Cardiac muscle cell (in vitro differentiated cells and primary cell): Measurements from ENCODE around the gene NAV2. TPM values are rescaled to one million over a fixed set of nuclear protein-coding genes. Genes with fewer than 3 reads are reported as not detected.
A peak's percentile ranks its signal among the peaks of the same experiment; 100 is the strongest.

Experiments
- DNase-seq, 2 donors: peaks; one replicate each; pipeline versions ENCODE4 v3.0.0 to v3.0.0-alpha.2; 2010 to 2017; ENCODE audit warnings: low read depth in 1 of 2, low spot score in 1 of 2
- H3K27ac ChIP-seq: fragments of 200-600 bp; sonication (generic); 2 replicates; pipeline ENCODE4 v1.5.1; 2016
- H3K27me3 ChIP-seq: fragments of 200-600 bp; sonication (generic); 2 replicates; pipeline ENCODE4 v1.6.0; 2016; ENCODE audit warnings: control low read depth
- H3K36me3 ChIP-seq: fragments of 200-600 bp; sonication (generic); 2 replicates; pipeline ENCODE4 v1.5.1; 2016; ENCODE audit warnings: control low read depth
- H3K4me1 ChIP-seq: fragments of 200-600 bp; sonication (generic); 2 replicates; pipeline ENCODE4 v1.8.1; 2017; ENCODE audit warnings: low read depth, mild to moderate bottlenecking, mixed run types
- H3K4me3 ChIP-seq: fragments of 200-600 bp; sonication (generic); 2 replicates; pipeline ENCODE4 v1.5.1; 2016; ENCODE audit warnings: mild to moderate bottlenecking
- H3K9me3 ChIP-seq: fragments of 200-600 bp; sonication (generic); 2 replicates; pipeline ENCODE4 v1.5.1; 2017; ENCODE audit warnings: low read depth, mild to moderate bottlenecking, control low read depth
- CTCF ChIP-seq: IDR thresholded peaks from 2 replicates; pipeline ENCODE4 v1.5.1; 2012; ENCODE audit warnings: low read depth, mild to moderate bottlenecking, low read length
- polyA plus RNA-seq: library from polyadenylated mRNA; unstranded; fragments of >200 nt; fragmentation: Nextera tagmentation; extraction: Ambion mirVana; gene quantifications from 2 replicates; pipeline ENCODE4 v1.2.1, GENCODE V29; 2016
- total RNA-seq: library from RNA; depleted of rRNA; stranded (reverse); fragments of >200 nt; gene quantifications from 2 replicates; pipeline ENCODE4 v1.2.3, GENCODE V29; 2016

NAV2 gene
- total and polyA plus RNA-seq, 2 experiments from 2014 or later, result 113 to 164 TPM

- no peak overlapping the region for H3K27ac ChIP-seq
- DNase-seq, result no peak
- no peaks in the 10 kb centered on the region for H3K36me3 ChIP-seq
- H3K9me3 ChIP-seq, result no peaks in the 10 kb centered on the region
- no peak for TF ChIP-seq CTCF
- peaks cover 92% of the 10 kb centered on the region for H3K27me3 ChIP-seq
- no peaks in the 10 kb centered on the region for H3K4me1 ChIP-seq
- no peak overlapping the region for H3K4me3 ChIP-seq
These were observed 12.9 kb downstream of the NAV2 start for GRCh38 chr11:19725379-19726079.

GRCh38 chr11:19727246-19727645 is 14.6 kb downstream of the NAV2 start:
- H3K4me3 ChIP-seq, result no peak overlapping the region
- no peak for TF ChIP-seq CTCF
- no peak overlapping the region for H3K27ac ChIP-seq
- no peaks in the 10 kb centered on the region for H3K9me3 ChIP-seq
- H3K36me3 ChIP-seq, result no peaks in the 10 kb centered on the region
- no peaks in the 10 kb centered on the region for H3K4me1 ChIP-seq
- peak in 1 of 2 donors; percentile 90 for DNase-seq
- H3K27me3 ChIP-seq, result peaks cover 93% of the 10 kb centered on the region

- H3K36me3 ChIP-seq, result no peaks in the 10 kb centered on the region
These were observed 15.8 kb downstream of the NAV2 start for GRCh38 chr11:19728436-19728835.

GRCh38 chr11:19729141-19729540 is 16.5 kb downstream of the NAV2 start:
- H3K27me3 ChIP-seq, result peaks cover 93% of the 10 kb centered on the region
- no peaks in the 10 kb centered on the region for H3K9me3 ChIP-seq
- H3K4me3 ChIP-seq, result no peak overlapping the region
- no peaks in the 10 kb centered on the region for H3K36me3 ChIP-seq
- H3K4me1 ChIP-seq, result no peaks in the 10 kb centered on the region
- no peak overlapping the region for H3K27ac ChIP-seq
- no peak for DNase-seq
- no peak for TF ChIP-seq CTCF

More at GRCh38 chr11:19728436-19728835, 15.8 kb downstream of the NAV2 start:
- H3K4me1 ChIP-seq, result no peaks in the 10 kb centered on the region
- H3K4me3 ChIP-seq, result no peak overlapping the region
- H3K27ac ChIP-seq, result no peak overlapping the region
- no peaks in the 10 kb centered on the region for H3K9me3 ChIP-seq
- TF ChIP-seq CTCF, result no peak
- peaks cover 93% of the 10 kb centered on the region for H3K27me3 ChIP-seq
- peak in 1 of 2 donors; percentile 13 for DNase-seq

GRCh38 chr11:19730373-19730772 is 17.7 kb downstream of the NAV2 start:
- no peak for DNase-seq
- peaks cover 100% of the 10 kb centered on the region for H3K27me3 ChIP-seq
- no peaks in the 10 kb centered on the region for H3K36me3 ChIP-seq
- no peaks in the 10 kb centered on the region for H3K9me3 ChIP-seq
- TF ChIP-seq CTCF, result no peak
- H3K4me1 ChIP-seq, result no peaks in the 10 kb centered on the region
- H3K27ac ChIP-seq, result no peak overlapping the region
- no peak overlapping the region for H3K4me3 ChIP-seq

- Histone ChIP-seq H3K27ac (no peak overlapping the region), H3K36me3 (no peaks in the 10 kb centered on the region)
- no peak for DNase-seq
These were observed 21.5 kb downstream of the NAV2 start for GRCh38 chr11:19734171-19734570.

More at GRCh38 chr11:19734171-19734570, 21.5 kb downstream of the NAV2 start:
- Histone ChIP-seq H3K4me3 (no peak overlapping the region), H3K4me1 (peaks cover 5% of the 10 kb centered on the region), H3K27me3 (peaks cover 100% of the 10 kb centered on the region), H3K9me3 (no peaks in the 10 kb centered on the region)
- no peak for TF ChIP-seq CTCF
